ENCODE data around the gene EXOC2.
A peak's percentile ranks its signal among the peaks of the same experiment; 100 is the strongest.
"Not testable (repeated sequence)": the region's sequence is repeated elsewhere in the genome, so short reads cannot be mapped to it uniquely, and the experiment has no call there.

EXOC2 gene

GRCh38 chr6:633611-634010 is 59.3 kb downstream of the EXOC2 start:
- DNase-seq: no peak

- no peak for DNase-seq
These were observed 64.2 kb downstream of the EXOC2 start for GRCh38 chr6:628766-629165.

GRCh38 chr6:626236-626635 is 66.7 kb downstream of the EXOC2 start:
- no peak for DNase-seq

- peak in 1 of 2 experiments; percentile 23 for DNase-seq
These were observed 68.0 kb downstream of the EXOC2 start for GRCh38 chr6:624979-625378.

GRCh38 chr6:622462-622861 is 70.5 kb downstream of the EXOC2 start:
- DNase-seq: no peak

- no peak for DNase-seq
These were observed 71.0 kb downstream of the EXOC2 start for GRCh38 chr6:621931-622330.

GRCh38 chr6:620950-621349 is 72.0 kb downstream of the EXOC2 start:
- no peak for DNase-seq

- DNase-seq: no peak
These were observed 72.8 kb downstream of the EXOC2 start for GRCh38 chr6:620166-620565.

- peak; percentile 8 to 29 for DNase-seq
These were observed 75.4 kb downstream of the EXOC2 start for GRCh38 chr6:617456-618100.

GRCh38 chr6:613981-614380 is 79.0 kb downstream of the EXOC2 start:
- no peak for DNase-seq

- DNase-seq: no peak
These were observed 81.0 kb downstream of the EXOC2 start for GRCh38 chr6:611928-612327.

- no peak for DNase-seq
These were observed 82.1 kb downstream of the EXOC2 start for GRCh38 chr6:610882-611281.

- no peak for DNase-seq
These were observed 83.0 kb downstream of the EXOC2 start for GRCh38 chr6:609905-610304.

GRCh38 chr6:606829-607379 is 86.0 kb downstream of the EXOC2 start:
- DNase-seq: no peak

- DNase-seq: not testable (repeated sequence)
These were observed 87.0 kb downstream of the EXOC2 start for GRCh38 chr6:605895-606294.

GRCh38 chr6:604579-604978 is 88.4 kb downstream of the EXOC2 start:
- DNase-seq: no peak

- DNase-seq: no peak
These were observed 89.7 kb downstream of the EXOC2 start for GRCh38 chr6:603265-603664.

- DNase-seq: no peak
These were observed 93.1 kb downstream of the EXOC2 start for GRCh38 chr6:599576-600448.

- no peak for DNase-seq
These were observed 99.1 kb downstream of the EXOC2 start for GRCh38 chr6:593907-594212.

- peak; percentile 56 to 57 for DNase-seq
These were observed 99.6 kb downstream of the EXOC2 start for GRCh38 chr6:593139-593906.

GRCh38 chr6:589090-589489 is 103.8 kb downstream of the EXOC2 start:
- DNase-seq: no peak

GRCh38 chr6:586553-586952 is 106.4 kb downstream of the EXOC2 start:
- peak in 1 of 2 experiments; percentile 29 for DNase-seq

GRCh38 chr6:583635-584034 is 109.3 kb downstream of the EXOC2 start:
- DNase-seq: no peak

- no peak for DNase-seq
These were observed 109.8 kb downstream of the EXOC2 start for GRCh38 chr6:583116-583515.

All from NCI-H2081 (cell line).